Measurements from ENCODE around the gene MRPL20.

GRCh38 chr1:1400576-1401456, 6.3 kb downstream of the MRPL20 start:
- no peak for TF ChIP-seq TARDBP (IDR thresholded peaks at IDR 0.05)
- TF ChIP-seq ZNF384 (IDR thresholded peaks at IDR 0.05): no peak
- no peak for TF ChIP-seq FOXA1 (IDR thresholded peaks at IDR 0.05)
- no peak for TF ChIP-seq ARNT (IDR thresholded peaks at IDR 0.05)
- TF ChIP-seq SP1 (IDR thresholded peaks at IDR 0.05): no peak
- no peak for TF ChIP-seq HDGF (IDR thresholded peaks at IDR 0.05; ENCODE audit: borderline replicate concordance)
